ENCODE measurements around the gene ZNF217. TPM values are rescaled to one million over a fixed set of nuclear protein-coding genes. Genes with fewer than 3 reads are reported as not detected.
"Not testable (repeated sequence)": the region's sequence is repeated elsewhere in the genome, so short reads cannot be mapped to it uniquely, and the experiment has no call there.

The ZNF217 gene
- total and polyA plus RNA-seq, 8 donors, result 6.3 to 40.2 (median 25.9) TPM

- H3K4me3 ChIP-seq, result no peak overlapping the region
These were observed 28.0 kb upstream of the ZNF217 start for GRCh38 chr20:53621482-53622246.

GRCh38 chr20:53618490-53619000 is 24.9 kb upstream of the ZNF217 start:
- H3K4me1 ChIP-seq, result peaks cover 23 to 45% (median 27%) of the 10 kb centered on the region in 4 donors
- H3K36me3 ChIP-seq; intact Hi-C loops (cut with DNase I; ENCODE audit: low total_unique reads); H3K9me3 ChIP-seq; H3K27me3 ChIP-seq; H3K27ac ChIP-seq; H3K4me3 ChIP-seq: not testable (repeated sequence)
- peak in 1 of 2 donors; percentile 13 for DNase-seq
- WGBS, 5 donors, result 86 to 97% (median 93%) methylated on average over 8 to 12 of the region's 12 CpGs

More at GRCh38 chr20:53621482-53622246, 28.0 kb upstream of the ZNF217 start:
- peak; percentile 65 to 87 for DNase-seq
- H3K4me1 ChIP-seq, result peaks cover 23 to 61% (median 33%) of the 10 kb centered on the region in 4 donors
- no peaks in the 10 kb centered on the region for H3K27me3 ChIP-seq
- peak overlapping the region; percentile 81 to 90 (median 88) for H3K27ac ChIP-seq
- no peaks in the 10 kb centered on the region for H3K36me3 ChIP-seq
- TF ChIP-seq POLR2A (IDR thresholded peaks at IDR 0.05), result no peak
- TF ChIP-seq POLR2AphosphoS5 (IDR thresholded peaks at IDR 0.05), result peak in 2 of 3 donors; percentile 7 to 52
- no peaks in the 10 kb centered on the region for H3K9me3 ChIP-seq
- WGBS, 5 donors, result 10 to 20% (median 17%) methylated on average over 9 of the region's 9 CpGs
- intact Hi-C loops (cut with DNase I; ENCODE audit: low total_unique reads), result no loop called here

GRCh38 chr20:53617791-53618489 is 24.3 kb upstream of the ZNF217 start:
- H3K9me3 ChIP-seq, result no peaks in the 10 kb centered on the region
- no peaks in the 10 kb centered on the region for H3K27me3 ChIP-seq
- TF ChIP-seq POLR2AphosphoS5 (IDR thresholded peaks at IDR 0.05) (no peak), EP300 (IDR thresholded peaks at IDR 0.05) (no peak), POLR2A (IDR thresholded peaks at IDR 0.05) (no peak), CTCF (IDR thresholded peaks at IDR 0.05) (no peak)
- 62 to 80% (median 70%) methylated on average over 10 of the region's 10 CpGs for WGBS, 5 donors
- peak in 1 of 2 donors; percentile 25 for DNase-seq
- intact Hi-C loops (cut with DNase I; ENCODE audit: low total_unique reads), result no loop called here
- peaks cover 21 to 39% (median 24%) of the 10 kb centered on the region in 4 donors for H3K4me1 ChIP-seq
- no peak overlapping the region for H3K4me3 ChIP-seq
- H3K27ac ChIP-seq, result no peak overlapping the region
- no peaks in the 10 kb centered on the region for H3K36me3 ChIP-seq

- 82 to 90% (median 89%) methylated on average over 6 of the region's 6 CpGs for WGBS, 5 donors
- intact Hi-C loops (cut with DNase I; ENCODE audit: low total_unique reads), result not testable (repeated sequence)
These were observed 22.9 kb upstream of the ZNF217 start for GRCh38 chr20:53616489-53616888.

GRCh38 chr20:53613748-53614147 is 20.1 kb upstream of the ZNF217 start:
- Histone ChIP-seq H3K27ac (peak overlapping the region in 2 of 5 donors; percentile 26 to 27), H3K27me3 (no peaks in the 10 kb centered on the region), H3K9me3 (no peaks in the 10 kb centered on the region), H3K4me3 (no peak overlapping the region), H3K4me1 (peaks cover 0 to 31% (median 14%) of the 10 kb centered on the region in 4 donors), H3K36me3 (no peaks in the 10 kb centered on the region)
- TF ChIP-seq POLR2A (IDR thresholded peaks at IDR 0.05) (no peak), EP300 (IDR thresholded peaks at IDR 0.05) (no peak), CTCF (IDR thresholded peaks at IDR 0.05) (no peak), POLR2AphosphoS5 (IDR thresholded peaks at IDR 0.05) (no peak)
- intact Hi-C loops (cut with DNase I; ENCODE audit: low total_unique reads), result no loop called here
- no peak for DNase-seq

More at GRCh38 chr20:53616489-53616888, 22.9 kb upstream of the ZNF217 start:
- not testable (repeated sequence) for H3K27ac ChIP-seq, H3K9me3 ChIP-seq, H3K4me3 ChIP-seq, H3K27me3 ChIP-seq, H3K36me3 ChIP-seq
- peak in 1 of 2 donors; percentile 25 for DNase-seq
- H3K4me1 ChIP-seq, result peaks cover 6 to 29% (median 12%) of the 10 kb centered on the region in 4 donors

GRCh38 chr20:53612289-53612688 is 18.6 kb upstream of the ZNF217 start:
- H3K27me3 ChIP-seq; intact Hi-C loops (cut with DNase I; ENCODE audit: low total_unique reads); H3K4me3 ChIP-seq; DNase-seq; H3K9me3 ChIP-seq; H3K36me3 ChIP-seq: not testable (repeated sequence)
- Histone ChIP-seq H3K4me1 (peaks cover 0 to 40% (median 16%) of the 10 kb centered on the region in 4 donors), H3K27ac (peak overlapping the region in 4 of 5 donors; percentile 25 to 59 (median 54))
- 88 to 97% (median 93%) methylated on average over 8 of the region's 8 CpGs for WGBS, 5 donors
